Sigmoid colon (tissue), 4 donors: ENCODE measurements around the gene IYD.

Experiments used
- EP300 ChIP-seq, 4 donors: sonication (generic); formaldehyde crosslinking; IDR thresholded peaks; one replicate each; pipeline ENCODE4 v1.6.1; 2017; ENCODE audit warnings: antibody characterized with exemption in 4 of 4
- POLR2A ChIP-seq, 2 donors: fragments of 450-650 bp; IDR thresholded peaks; one replicate each; pipeline ENCODE4 v1.6.1; 2016; ENCODE audit warnings: antibody characterized with exemption in 2 of 2, mild to moderate bottlenecking in 2 of 2, moderate library complexity in 2 of 2
- POLR2AphosphoS5 ChIP-seq, 4 donors: sonication (generic); formaldehyde crosslinking; IDR thresholded peaks; one replicate each; pipeline ENCODE4 v1.6.1; 2017; ENCODE audit warnings: antibody characterized with exemption in 4 of 4
- TF ChIP-seq, protein P1 (sequence below), 4 experiments: fragments of 450-650 bp in 3 of 4; fragments of 200-600 bp in 1 of 4; IDR thresholded peaks; one replicate each; pipeline ENCODE4 v1.5.1; 2016 to 2019; ENCODE audit warnings: antibody characterized with exemption in 4 of 4, mild to moderate bottlenecking in 3 of 4, moderate library complexity in 2 of 4

DNA sequence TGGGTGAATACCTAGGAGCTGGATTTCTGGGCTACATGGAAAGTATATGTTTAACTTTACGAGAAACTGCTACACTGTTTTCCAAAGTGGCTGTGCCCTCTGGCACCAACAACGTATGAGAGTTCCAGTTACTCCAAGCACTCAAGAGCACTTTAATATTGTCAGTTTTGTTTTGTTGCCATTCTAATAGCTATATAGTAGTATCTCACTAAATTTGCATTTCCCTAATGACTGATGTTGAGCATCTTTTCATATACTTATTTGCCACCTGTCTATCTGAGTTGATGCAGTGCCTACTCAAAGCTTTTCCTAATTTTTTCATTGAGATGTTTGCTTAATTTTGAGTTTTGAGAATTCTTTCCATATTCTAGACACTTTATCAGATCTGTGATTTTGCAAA, 76.7 kb downstream of the IYD start:
- TF ChIP-seq, protein P1, sequence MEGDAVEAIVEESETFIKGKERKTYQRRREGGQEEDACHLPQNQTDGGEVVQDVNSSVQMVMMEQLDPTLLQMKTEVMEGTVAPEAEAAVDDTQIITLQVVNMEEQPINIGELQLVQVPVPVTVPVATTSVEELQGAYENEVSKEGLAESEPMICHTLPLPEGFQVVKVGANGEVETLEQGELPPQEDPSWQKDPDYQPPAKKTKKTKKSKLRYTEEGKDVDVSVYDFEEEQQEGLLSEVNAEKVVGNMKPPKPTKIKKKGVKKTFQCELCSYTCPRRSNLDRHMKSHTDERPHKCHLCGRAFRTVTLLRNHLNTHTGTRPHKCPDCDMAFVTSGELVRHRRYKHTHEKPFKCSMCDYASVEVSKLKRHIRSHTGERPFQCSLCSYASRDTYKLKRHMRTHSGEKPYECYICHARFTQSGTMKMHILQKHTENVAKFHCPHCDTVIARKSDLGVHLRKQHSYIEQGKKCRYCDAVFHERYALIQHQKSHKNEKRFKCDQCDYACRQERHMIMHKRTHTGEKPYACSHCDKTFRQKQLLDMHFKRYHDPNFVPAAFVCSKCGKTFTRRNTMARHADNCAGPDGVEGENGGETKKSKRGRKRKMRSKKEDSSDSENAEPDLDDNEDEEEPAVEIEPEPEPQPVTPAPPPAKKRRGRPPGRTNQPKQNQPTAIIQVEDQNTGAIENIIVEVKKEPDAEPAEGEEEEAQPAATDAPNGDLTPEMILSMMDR (IDR thresholded peaks at IDR 0.05) = no peak
- TF ChIP-seq POLR2AphosphoS5 (IDR thresholded peaks at IDR 0.05) = no peak
- TF ChIP-seq POLR2A (IDR thresholded peaks at IDR 0.05) = no peak
- TF ChIP-seq EP300 (IDR thresholded peaks at IDR 0.05) = no peak
